Cardiac fibroblast (primary cell): ENCODE measurements around the gene CPSF4.

ENCODE experiments used
- DNase-seq, 2 donors: peaks; one replicate each; pipeline versions ENCODE4 v3.0.0 to v3.0.0-alpha.2; 2010; ENCODE audit warnings: low read depth in 2 of 2
- H3K4me3 ChIP-seq, 2 donors: replicated peaks in 1 of 2; 1 replicate in 1 of 2; 2 replicates in 1 of 2; pipeline ENCODE4 v1.5.1; 2011; ENCODE audit warnings: low read depth in 2 of 2, low read length in 2 of 2, mild to moderate bottlenecking in 2 of 2, moderate library complexity in 1 of 2
- TF ChIP-seq, protein P1 (sequence below): IDR thresholded peaks from one replicate; pipeline ENCODE4 v1.5.1; 2011; ENCODE audit warnings: low read depth, mild to moderate bottlenecking, low read length, inconsistent platforms

CPSF4 gene

DNA sequence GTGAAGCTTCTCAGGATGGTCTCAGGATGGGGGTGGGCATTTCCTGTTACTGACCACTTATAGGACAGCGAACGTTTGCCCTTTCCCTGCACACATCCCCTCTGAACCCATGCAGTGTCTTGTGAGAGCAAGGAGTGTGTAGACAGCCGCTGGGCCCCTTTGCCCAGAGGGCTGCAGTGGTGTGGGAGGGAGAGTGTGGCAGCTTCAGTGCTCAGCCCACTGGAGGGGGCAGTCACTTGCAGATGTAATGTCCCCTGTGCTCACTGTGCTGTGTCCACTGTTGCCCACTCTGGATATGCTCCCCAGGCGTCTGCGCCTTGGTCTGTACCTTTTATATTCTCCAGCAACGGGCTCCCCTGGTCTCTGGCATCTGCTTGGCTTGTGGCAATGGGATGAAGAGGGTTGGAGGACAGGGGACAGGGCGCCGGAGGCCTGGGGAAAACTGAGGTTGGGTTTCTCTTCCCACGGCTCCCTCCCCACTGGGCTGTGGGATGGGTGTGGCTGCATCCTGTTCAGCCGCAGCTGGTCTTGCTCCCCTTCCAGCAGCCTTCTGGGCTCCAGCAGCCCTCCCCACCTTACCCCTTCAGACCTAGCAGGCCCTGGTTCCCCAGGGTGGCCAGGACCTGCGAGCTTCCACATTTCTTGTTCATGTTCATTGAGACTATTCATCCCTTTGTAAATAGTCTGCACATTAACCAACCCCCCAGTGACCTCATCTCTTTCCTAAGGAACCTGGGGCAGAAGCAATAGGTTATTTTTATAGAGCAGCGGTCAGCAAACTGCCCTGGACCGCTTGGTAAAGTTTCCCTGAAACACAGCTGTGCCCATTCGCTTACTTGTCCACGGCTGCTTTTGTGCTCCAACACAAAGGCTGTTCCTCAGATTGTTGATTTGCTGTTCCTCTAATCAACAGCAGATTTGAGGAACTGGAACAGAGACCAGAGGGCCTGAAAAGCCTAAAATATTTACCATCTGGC lies 40.0 kb downstream of the CPSF4 start:
- H3K4me3 ChIP-seq: no peak overlapping the region
- DNase-seq: no peak
- TF ChIP-seq, protein P1, sequence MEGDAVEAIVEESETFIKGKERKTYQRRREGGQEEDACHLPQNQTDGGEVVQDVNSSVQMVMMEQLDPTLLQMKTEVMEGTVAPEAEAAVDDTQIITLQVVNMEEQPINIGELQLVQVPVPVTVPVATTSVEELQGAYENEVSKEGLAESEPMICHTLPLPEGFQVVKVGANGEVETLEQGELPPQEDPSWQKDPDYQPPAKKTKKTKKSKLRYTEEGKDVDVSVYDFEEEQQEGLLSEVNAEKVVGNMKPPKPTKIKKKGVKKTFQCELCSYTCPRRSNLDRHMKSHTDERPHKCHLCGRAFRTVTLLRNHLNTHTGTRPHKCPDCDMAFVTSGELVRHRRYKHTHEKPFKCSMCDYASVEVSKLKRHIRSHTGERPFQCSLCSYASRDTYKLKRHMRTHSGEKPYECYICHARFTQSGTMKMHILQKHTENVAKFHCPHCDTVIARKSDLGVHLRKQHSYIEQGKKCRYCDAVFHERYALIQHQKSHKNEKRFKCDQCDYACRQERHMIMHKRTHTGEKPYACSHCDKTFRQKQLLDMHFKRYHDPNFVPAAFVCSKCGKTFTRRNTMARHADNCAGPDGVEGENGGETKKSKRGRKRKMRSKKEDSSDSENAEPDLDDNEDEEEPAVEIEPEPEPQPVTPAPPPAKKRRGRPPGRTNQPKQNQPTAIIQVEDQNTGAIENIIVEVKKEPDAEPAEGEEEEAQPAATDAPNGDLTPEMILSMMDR: no peak

DNA sequence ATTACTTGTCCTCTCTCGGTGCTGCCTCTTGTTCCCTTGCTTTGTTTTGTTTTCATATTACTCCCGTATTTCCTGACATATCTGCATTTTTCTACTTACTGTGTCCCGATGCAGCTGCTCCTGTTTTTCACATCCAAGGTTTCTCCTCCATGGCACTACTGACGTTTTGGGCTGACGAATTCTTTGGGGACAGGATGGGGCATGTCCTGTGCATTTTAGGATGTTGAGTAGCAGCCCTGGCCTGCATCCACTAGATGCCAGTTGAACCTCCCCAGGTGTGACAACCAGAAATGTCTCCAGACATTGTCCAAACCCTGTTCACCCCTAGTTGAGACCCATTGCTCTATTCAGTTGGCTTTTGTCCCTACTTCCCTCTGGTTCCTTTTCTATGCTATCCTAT lies 46.4 kb downstream of the CPSF4 start:
- no peak for DNase-seq
- H3K4me3 ChIP-seq: no peak overlapping the region
- TF ChIP-seq, protein P1: no peak

DNA sequence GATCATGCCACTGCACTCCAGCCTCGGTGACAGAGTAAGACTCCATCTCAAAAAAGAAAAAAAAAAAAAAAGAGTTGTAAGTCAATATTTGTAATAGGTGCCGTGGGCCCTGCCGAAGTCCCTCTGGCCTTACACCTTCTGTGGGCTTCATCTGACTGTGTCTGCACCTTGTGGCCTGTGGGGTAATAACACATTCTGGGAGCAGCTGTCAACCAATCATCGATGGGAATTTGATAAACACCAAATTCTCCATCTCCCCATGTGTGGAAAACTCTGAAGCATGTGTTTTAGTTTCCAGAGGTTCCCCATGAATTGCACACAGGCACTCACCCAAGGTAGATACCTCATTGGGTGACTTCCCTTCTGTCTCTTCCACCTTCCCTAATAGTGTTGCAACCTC lies 50.5 kb downstream of the CPSF4 start:
- no peak overlapping the region for H3K4me3 ChIP-seq
- no peak for DNase-seq
- TF ChIP-seq, protein P1: no peak

DNA sequence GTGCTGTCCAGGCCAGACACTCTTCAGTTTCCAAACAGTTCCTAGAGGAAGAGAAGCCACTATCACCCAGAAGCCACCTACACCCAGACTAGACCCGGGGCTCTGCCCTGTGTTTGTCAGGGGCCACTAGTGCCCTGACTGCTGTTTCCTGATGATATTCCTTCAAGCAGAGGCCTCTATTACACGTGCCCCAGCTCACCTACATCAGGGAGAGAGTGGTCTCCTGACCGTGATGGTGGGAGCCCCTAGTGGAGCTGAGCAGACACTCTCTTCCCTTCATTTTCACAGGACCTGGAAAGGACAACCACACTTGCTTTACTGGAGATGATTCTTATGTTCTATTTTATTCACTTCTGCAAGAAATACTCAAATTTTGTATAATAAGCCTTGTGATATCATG lies 52.1 kb downstream of the CPSF4 start:
- DNase-seq: no peak
- no peak overlapping the region for H3K4me3 ChIP-seq
- TF ChIP-seq, protein P1: no peak

DNA sequence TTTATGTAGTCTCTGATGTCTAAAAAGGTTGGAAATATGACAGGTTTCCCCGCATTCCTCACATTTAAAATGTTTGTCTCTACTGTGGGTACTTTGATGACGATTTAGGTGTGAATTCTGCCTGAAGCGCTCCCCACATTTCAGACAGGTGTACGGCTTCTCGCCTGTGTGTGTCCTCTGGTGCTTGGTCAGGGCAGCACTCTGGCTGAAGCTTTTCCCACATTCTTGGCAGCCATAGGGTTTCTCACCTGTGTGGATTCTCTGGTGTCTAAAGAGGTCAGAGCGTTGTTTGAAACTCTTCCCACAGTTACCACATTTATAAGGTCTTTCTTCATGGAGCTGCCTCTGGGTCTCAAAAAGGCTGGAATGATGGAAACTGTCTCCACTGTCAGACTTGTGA lies 55.1 kb downstream of the CPSF4 start:
- no peak for DNase-seq
- TF ChIP-seq, protein P1: no peak
- H3K4me3 ChIP-seq: no peak overlapping the region

DNA sequence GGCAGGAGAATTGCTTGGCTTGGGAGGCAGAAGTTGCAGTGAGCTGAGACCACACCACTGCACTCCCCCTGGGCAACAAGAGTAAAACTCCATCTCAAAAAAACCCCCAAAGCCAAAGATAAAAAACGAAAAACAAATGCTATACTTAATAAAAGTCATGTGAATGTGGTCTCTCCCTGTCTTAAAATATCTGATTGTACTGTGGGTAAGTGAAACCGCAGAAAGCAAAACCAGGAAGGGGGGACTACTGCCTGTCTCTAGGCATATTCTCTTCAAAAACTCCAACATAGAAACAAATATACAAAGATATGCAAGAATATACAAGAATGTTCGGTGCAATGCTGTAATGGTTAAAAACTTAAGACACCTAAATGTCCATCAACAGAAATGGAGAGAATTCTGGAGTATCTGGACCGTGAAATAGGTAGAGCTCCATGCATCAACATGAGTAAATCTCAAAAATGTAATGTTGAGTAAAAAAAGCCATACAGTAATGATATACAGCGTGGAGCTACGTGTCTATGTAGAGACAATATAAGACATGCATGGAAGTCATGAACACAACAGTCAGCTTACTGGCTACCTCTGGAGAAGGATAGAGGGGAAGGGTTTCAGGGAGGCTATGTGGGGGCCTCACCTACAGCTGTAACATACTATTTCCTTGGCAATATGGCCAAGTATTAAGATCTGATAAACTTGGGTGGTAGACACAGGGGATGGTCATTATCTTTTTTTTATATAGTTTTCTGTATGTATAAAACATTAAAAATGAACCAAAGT lies 59.2 kb downstream of the CPSF4 start:
- TF ChIP-seq, protein P1: no peak
- H3K4me3 ChIP-seq: peak overlapping the region; percentile 79 to 95
- DNase-seq: no peak
